22Rv1 (cell line): Measurements from ENCODE around the gene PSD2.

ENCODE experiments used
- CTCF ChIP-seq: fragments of 450-650 bp; IDR thresholded peaks from 2 replicates; pipeline ENCODE4 v1.5.1; 2017; ENCODE audit warnings: mild to moderate bottlenecking
- ZFX ChIP-seq: fragments of 450-650 bp; IDR thresholded peaks from 2 replicates; pipeline ENCODE4 v1.6.1; 2017; ENCODE audit warnings: antibody characterized with exemption, borderline replicate concordance

GRCh38 chr5:139765409-139766217 is 30.0 kb upstream of the PSD2 start:
- TF ChIP-seq CTCF (peak; percentile 100), ZFX (no peak)
